ENCODE data around the gene OR9K2. TPM values are rescaled to one million over a fixed set of nuclear protein-coding genes. Genes with fewer than 3 reads are reported as not detected.

Gene OR9K2
- total RNA-seq, 1 donor from 2014 or later, result not detected

Other genes starting within 250 kb of the OR9K2 start
- gene TESPA1, start 141.6 kb upstream of the OR9K2 start, total RNA-seq, result 179 and 186 TPM in 2 replicates
- not detected in 2 replicates for gene NEUROD4, start 106.4 kb upstream of the OR9K2 start, total RNA-seq
- not detected in 2 replicates for gene OR10A7, start 94.6 kb downstream of the OR9K2 start, total RNA-seq
- gene OR6C74, start 118.2 kb downstream of the OR9K2 start, total RNA-seq, result not detected in 2 replicates
- not detected in 2 replicates for gene OR6C6, start 170.2 kb downstream of the OR9K2 start, total RNA-seq
- not detected in 2 replicates for gene OR6C1, start 187.9 kb downstream of the OR9K2 start, total RNA-seq
- gene OR6C3, start 204.3 kb downstream of the OR9K2 start, total RNA-seq, result not detected in 2 replicates
- not detected in 2 replicates for gene OR6C75, start 236.6 kb downstream of the OR9K2 start, total RNA-seq

All from activated T-helper 2 cell treated with anti-CD3 and anti-CD28 coated beads, Interferon-gamma antibody, Interleukin-2, Interleukin-4, amounts not matched to agents 10 μg/mL and 5 μg/mL and 100 μg/mL, durations not matched to agents 14 hours and 24 hours and 36 hours (primary cell).